Pancreas (tissue), 10 donors: ENCODE data around the gene LRRC46. TPM values are rescaled to one million over a fixed set of nuclear protein-coding genes. Genes with fewer than 3 reads are reported as not detected.

Source experiments
- ATAC-seq, 4 donors: fragments of 200-7000 bp; cut with Tn5 transposase; one replicate each; pipeline versions ENCODE4 v1.8.0 to v1.9.1; 2020; ENCODE audit warnings: mild to moderate bottlenecking in 4 of 4, moderate library complexity in 4 of 4
- DNase-seq, 6 donors: peaks; one replicate each; pipeline ENCODE4 v3.0.0-alpha.2; 2020
- FAIRE-seq: peaks from 2 replicates; lab custom pipeline; 2012; peaks lifted over from hg19 to GRCh38; lab: Jason Lieb, UNC
- H3K27ac ChIP-seq, 4 donors: fragments of 200-600 bp; sonication (generic); 1 replicate in 3 of 4; 2 replicates in 1 of 4; pipeline versions ENCODE4 v1.5.0 to v1.8.0; 2020
- H3K27me3 ChIP-seq, 4 donors: fragments of 200-600 bp; one replicate each; pipeline ENCODE4 v1.8.0; 2021
- H3K36me3 ChIP-seq, 3 donors: fragments of 200-600 bp; sonication (generic) in 1 of 3; one replicate each; pipeline versions ENCODE4 v1.5.0 to v1.8.0; 2020 to 2021
- H3K4me1 ChIP-seq, 3 donors: fragments of 200-600 bp; one replicate each; pipeline ENCODE4 v1.8.0; 2021
- H3K4me3 ChIP-seq, 4 donors: fragments of 200-600 bp; sonication (generic) in 2 of 4; one replicate each; pipeline versions ENCODE4 v1.5.0 to v1.8.0; 2020 to 2021
- H3K9me3 ChIP-seq, 4 donors: fragments of 200-600 bp; one replicate each; pipeline ENCODE4 v1.8.0; 2021
- WGBS, 2 donors: extraction: QIAGEN DNeasy Blood & Tissue Kit; methylation state at CpG; one replicate each; pipeline ENCODE4 v1.1.7; 2013; 5-methylcytosine and 5-hydroxymethylcytosine counted together
- intact Hi-C, 3 donors: fragments of 100-400 bp; cut with DNase I; formaldehyde crosslinking; loops; one replicate each; pipeline versions ENCODE4 v1.11.1 to v1.14.2; 2022
- polyA plus RNA-seq, 2 donors: library from polyadenylated mRNA; stranded (reverse); fragments of 200-250 nt; gene quantifications; one replicate each; pipeline ENCODE4 v1.2.3, GENCODE V29; 2013
- total RNA-seq, 6 donors: library from RNA; stranded (reverse); fragmentation: NEBNext Ultra II Directional in 4 of 6; extraction: Animal tissue kit (Norgen Biotek cat#: 25700) in 4 of 6; gene quantifications; one replicate each; pipeline versions ENCODE4 v1.2.1 to v1.2.4, GENCODE V29; 2021 to 2023
- TF ChIP-seq, protein P1 (sequence below), 4 donors: fragments of 200-600 bp; sonication (generic) in 3 of 4; IDR thresholded peaks; one replicate each; pipeline versions ENCODE4 v1.5.0 to v1.8.0; 2021; ENCODE audit warnings: antibody characterized with exemption in 4 of 4
- donor health status: healthy with polysubstance abuse.
- donor health status: DM: no; HTN: no; CAD: no; lungs with moderate emphysema.
- donor health status: DM: no; HTN: no; CAD: no.
- donor health status: control.
- donor health status: control.
- donor health status: Bipolar disorder and iron deficiency.
- donor health status: DM: yes; HTN: yes; CAD: no.
- donor health status: DM: no; HTN: no; CAD: no.
- donor health status: DM: no; HTN: no; CAD: no.
- donor health status: DM: yes; HTN: yes; CAD: no.

The LRRC46 gene
- total and polyA plus RNA-seq, 8 donors, result 0.14 to 1.8 (median 0.47) TPM

DNA sequence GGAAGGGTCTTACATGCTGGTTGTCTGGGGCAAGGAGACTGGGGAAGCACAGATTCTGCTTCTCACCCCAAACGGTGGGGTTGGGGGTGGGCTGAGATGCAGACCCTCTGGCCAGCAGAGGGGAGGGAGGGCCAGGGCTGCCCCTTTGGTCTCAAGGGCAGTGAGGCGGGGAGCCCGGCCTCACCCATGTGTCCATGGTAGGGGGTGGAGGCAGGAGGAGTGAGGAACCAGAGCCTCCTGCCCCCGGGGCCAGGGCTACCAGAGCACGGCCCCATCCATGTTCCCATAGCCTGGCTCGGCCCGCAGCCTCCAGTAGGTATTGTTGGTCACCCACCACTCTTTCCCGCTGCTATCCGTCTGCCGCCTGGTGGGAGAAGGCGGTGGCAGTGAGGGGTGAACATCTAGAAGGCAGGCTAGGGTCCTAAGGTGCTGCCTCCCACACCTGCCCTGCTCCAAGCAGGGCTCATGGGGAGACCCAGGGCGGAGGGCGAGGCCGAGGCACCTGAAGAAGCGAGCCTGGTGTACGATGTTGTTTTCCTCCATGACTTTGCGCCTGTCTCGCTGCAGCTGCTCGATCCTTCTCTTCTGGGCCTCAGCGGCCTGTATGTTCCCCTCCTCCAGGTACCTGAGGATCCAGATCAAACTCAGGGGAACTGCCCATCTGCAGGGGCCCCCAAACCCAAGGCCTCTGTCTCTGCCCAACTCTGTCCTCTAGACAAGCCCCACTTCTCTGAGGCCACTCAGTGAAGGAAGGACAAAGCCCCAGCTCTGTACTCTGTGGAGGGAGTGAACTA, 23.2 kb upstream of the LRRC46 start:
- intact Hi-C loops, result loop anchor here in 1 of 3 donors (10.0 kb wide), 1 partner anchor 113 kb away; the partner anchor contains the start of gene TBKBP1
- WGBS, 2 donors, result 89% methylated on average over 18 to 20 of the region's 20 CpGs
- peaks cover 28 to 36% (median 35%) of the 10 kb centered on the region in 3 donors for H3K4me1 ChIP-seq
- peak overlapping the region; percentile 52 to 79 (median 68) for H3K27ac ChIP-seq
- ATAC-seq (no peak), FAIRE-seq (no peak), DNase-seq (peak in 1 of 6 donors; percentile 15)
- H3K4me3 ChIP-seq, result no peak overlapping the region
- no peaks in the 10 kb centered on the region for H3K9me3 ChIP-seq
- H3K27me3 ChIP-seq, result no peaks in the 10 kb centered on the region
- TF ChIP-seq, protein P1, sequence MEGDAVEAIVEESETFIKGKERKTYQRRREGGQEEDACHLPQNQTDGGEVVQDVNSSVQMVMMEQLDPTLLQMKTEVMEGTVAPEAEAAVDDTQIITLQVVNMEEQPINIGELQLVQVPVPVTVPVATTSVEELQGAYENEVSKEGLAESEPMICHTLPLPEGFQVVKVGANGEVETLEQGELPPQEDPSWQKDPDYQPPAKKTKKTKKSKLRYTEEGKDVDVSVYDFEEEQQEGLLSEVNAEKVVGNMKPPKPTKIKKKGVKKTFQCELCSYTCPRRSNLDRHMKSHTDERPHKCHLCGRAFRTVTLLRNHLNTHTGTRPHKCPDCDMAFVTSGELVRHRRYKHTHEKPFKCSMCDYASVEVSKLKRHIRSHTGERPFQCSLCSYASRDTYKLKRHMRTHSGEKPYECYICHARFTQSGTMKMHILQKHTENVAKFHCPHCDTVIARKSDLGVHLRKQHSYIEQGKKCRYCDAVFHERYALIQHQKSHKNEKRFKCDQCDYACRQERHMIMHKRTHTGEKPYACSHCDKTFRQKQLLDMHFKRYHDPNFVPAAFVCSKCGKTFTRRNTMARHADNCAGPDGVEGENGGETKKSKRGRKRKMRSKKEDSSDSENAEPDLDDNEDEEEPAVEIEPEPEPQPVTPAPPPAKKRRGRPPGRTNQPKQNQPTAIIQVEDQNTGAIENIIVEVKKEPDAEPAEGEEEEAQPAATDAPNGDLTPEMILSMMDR (IDR thresholded peaks at IDR 0.05), result no peak
- H3K36me3 ChIP-seq, result peaks cover 0 to 26% (median 11%) of the 10 kb centered on the region in 3 donors

DNA sequence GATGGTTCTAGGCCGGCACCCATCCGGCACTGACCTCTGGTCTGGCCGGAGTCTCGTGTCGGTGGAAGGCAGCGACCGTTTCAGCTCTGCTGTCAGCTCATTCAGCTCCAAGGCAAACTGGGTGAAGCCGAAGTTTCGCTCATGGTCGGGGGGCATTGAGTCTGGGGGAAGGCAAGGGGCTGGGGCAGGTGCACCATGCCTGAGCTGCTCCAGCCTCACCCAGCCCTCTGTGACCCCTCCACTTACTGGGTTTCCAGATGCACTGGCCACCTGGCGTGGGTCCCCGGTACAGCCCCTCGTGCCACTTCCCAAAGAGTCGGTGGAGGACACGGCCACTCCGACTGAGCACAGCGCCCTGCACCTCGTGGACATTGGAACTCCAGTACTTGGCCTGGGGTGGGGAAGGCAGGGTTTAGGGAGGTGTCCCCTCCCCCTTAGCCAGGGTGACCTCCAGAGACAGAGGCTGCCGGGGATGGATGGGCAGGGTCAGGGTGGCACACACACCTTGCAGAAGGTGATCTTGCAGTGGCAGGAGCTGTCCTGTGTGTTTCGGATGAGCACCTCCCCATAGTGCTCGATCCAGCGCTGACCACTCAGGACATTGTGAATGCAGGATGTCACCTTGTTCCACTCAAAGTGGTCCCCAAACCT, 22.5 kb upstream of the LRRC46 start:
- H3K4me1 ChIP-seq, result peaks cover 28 to 36% (median 35%) of the 10 kb centered on the region in 3 donors
- 84 to 86% methylated on average over 22 of the region's 22 CpGs for WGBS, 2 donors
- H3K9me3 ChIP-seq, result no peaks in the 10 kb centered on the region
- peak overlapping the region; percentile 52 to 79 (median 68) for H3K27ac ChIP-seq
- no peak overlapping the region for H3K4me3 ChIP-seq
- no peaks in the 10 kb centered on the region for H3K27me3 ChIP-seq
- peaks cover 0 to 26% (median 11%) of the 10 kb centered on the region in 3 donors for H3K36me3 ChIP-seq
- TF ChIP-seq, protein P1 (IDR thresholded peaks at IDR 0.05), result no peak
- FAIRE-seq (no peak), ATAC-seq (no peak), DNase-seq (peak in 2 of 6 donors; percentile 16 to 47)
- intact Hi-C loops, result loop anchor here in 1 of 3 donors (10.0 kb wide), 1 partner anchor 114 kb away; the partner anchor contains the start of gene TBKBP1

DNA sequence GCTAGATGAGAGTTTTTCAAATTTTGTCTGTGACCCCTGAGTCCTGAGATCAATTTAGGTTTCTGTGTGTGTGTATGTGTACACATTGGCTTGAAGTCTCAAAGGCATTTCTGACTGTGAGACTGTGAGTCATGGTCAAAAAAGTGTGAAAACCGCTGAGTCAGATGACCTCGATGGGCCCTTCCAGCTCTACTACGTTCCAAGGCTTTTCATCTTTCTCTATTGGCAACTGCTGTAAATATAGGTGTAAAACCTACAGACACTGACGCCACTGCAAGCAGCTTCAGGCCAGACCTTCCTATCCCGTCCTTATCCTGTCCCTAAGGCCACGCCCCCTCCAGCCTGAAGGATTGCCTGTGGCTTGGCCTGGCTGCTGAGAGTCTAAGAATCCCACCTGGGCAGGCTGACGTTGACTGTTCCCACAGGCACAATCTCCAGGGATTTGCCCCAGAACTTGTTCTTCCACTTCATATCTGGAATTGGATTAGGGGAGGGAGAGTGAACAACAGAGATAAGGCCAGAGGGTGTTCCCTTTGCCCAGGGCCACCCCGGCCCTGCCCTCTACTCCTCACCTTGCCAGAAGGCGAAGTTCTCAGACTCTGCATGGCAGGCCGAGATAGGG, 21.2 kb upstream of the LRRC46 start:
- 8 to 13% methylated on average over 10 of the region's 10 CpGs for WGBS, 2 donors
- H3K27ac ChIP-seq, result peak overlapping the region; percentile 52 to 79 (median 68)
- H3K4me3 ChIP-seq, result no peak overlapping the region
- DNase-seq, result peak; percentile 76 to 93 (median 90)
- H3K27me3 ChIP-seq, result no peaks in the 10 kb centered on the region
- ATAC-seq, result peak; percentile 88 to 92 (median 89)
- H3K9me3 ChIP-seq, result no peaks in the 10 kb centered on the region
- intact Hi-C loops, result no loop called here
- peaks cover 0 to 32% (median 11%) of the 10 kb centered on the region in 3 donors for H3K36me3 ChIP-seq
- TF ChIP-seq, protein P1 (IDR thresholded peaks at IDR 0.05), result no peak
- FAIRE-seq, result peak; percentile 17
- H3K4me1 ChIP-seq, result peaks cover 28 to 36% (median 35%) of the 10 kb centered on the region in 3 donors

DNA sequence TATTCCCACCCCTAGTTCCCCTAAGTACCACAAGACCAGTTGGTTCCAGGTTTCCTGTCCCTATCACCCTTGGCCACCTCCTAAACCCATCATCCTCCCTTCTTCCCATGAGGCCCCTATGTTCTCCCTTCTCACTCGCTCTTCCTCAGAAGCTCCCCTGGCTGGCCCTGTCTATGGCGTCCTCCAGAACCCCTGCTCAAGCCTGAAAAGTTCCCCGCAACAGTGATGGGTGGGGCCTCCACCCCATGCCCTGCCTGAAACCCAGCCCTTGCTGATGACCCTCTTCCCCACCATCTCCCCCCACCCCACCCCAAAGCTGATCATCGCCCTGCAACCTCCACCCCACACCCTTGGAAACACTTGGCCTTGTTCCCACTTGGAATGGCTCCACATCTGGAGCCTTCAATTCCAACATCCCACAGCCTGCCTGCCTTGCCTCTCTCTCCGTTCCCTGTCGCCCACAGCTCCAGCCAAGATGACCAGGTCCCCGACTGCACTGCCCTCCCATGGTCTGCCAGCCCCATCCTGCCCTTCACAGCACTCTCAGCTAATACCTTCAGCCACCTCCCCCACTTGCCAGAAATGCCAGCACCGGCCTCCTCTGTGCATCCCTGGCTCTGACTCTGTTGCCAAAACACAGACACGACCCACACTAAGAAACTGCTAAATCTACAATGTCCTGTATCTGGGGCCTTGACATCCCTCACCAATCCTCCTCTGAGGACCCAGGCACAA, 20.4 kb upstream of the LRRC46 start:
- Histone ChIP-seq H3K4me1 (peaks cover 28 to 36% (median 35%) of the 10 kb centered on the region in 3 donors), H3K27ac (peak overlapping the region; percentile 52 to 79 (median 68)), H3K9me3 (no peaks in the 10 kb centered on the region), H3K4me3 (no peak overlapping the region), H3K27me3 (no peaks in the 10 kb centered on the region), H3K36me3 (peaks cover 0 to 39% (median 11%) of the 10 kb centered on the region in 3 donors)
- no peak for FAIRE-seq
- TF ChIP-seq, protein P1 (IDR thresholded peaks at IDR 0.05), result no peak
- WGBS, 2 donors, result 23 to 27% methylated on average over 9 of the region's 9 CpGs
- peak; percentile 3 to 27 (median 10) for ATAC-seq
- intact Hi-C loops, result no loop called here
- DNase-seq, result peak in 4 of 6 donors; percentile 39 to 69 (median 52)
